Fibroblast of skin of left biceps (primary cell): ENCODE results near the gene NUDT14.

ENCODE experiments used
- DNase-seq, 2 experiments: peaks; one replicate each; pipeline ENCODE4 v3.0.0-alpha.2; 2013; ENCODE audit warnings: low read depth in 2 of 2

NUDT14 gene

GRCh38 chr14:105159344-105159743, 21.8 kb downstream of the NUDT14 start:
- DNase-seq, result no peak

GRCh38 chr14:105158794-105159193, 22.3 kb downstream of the NUDT14 start:
- no peak for DNase-seq

GRCh38 chr14:105157872-105158271, 23.2 kb downstream of the NUDT14 start:
- DNase-seq, result no peak

DNA sequence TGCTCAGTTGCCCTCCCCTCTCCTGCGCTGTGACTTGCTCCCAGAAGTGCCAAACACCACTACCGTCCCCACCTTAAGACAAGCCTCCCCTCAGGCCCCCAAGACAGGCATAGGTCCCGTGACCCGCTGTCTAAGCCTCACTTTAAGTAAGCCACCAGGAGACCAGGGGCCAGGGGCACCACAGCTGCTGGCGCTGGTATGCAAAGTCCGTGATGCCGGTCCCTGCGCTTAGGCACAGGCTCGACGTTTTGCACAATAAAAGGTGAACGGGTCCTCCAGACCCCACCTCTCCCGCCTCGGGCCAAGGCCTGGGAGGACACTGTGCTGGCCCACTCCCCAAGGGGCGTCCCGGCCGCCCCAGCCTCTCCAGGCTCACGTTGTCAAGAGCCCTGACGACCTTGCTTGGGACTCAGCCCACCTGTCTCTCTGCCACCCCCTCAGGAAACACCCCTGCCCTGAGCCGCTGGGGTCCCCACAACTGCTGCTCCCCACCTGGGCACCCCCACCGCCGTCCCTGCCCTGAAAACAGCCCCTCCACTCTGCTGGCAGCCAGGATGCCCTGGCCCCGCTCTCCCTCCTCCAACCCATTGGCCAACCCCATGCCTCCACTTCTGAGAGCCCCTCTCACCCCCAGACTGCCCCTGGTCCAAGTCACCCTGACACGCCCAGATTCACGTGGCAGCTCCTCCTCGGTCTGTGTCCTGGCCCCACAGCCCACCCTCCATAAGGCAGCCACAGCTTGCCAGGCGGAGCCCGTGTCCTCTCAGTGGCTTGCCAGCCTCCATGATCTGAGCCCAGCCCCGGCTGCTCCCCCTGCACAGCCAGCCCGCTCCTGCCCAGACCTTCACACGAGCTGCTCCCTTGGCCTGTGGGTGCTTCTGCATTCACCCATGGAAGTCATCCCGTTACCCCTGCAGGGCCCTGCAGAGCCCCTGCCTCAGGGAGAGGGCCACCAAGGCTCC, 24.4 kb downstream of the NUDT14 start:
- DNase-seq, result no peak

DNA sequence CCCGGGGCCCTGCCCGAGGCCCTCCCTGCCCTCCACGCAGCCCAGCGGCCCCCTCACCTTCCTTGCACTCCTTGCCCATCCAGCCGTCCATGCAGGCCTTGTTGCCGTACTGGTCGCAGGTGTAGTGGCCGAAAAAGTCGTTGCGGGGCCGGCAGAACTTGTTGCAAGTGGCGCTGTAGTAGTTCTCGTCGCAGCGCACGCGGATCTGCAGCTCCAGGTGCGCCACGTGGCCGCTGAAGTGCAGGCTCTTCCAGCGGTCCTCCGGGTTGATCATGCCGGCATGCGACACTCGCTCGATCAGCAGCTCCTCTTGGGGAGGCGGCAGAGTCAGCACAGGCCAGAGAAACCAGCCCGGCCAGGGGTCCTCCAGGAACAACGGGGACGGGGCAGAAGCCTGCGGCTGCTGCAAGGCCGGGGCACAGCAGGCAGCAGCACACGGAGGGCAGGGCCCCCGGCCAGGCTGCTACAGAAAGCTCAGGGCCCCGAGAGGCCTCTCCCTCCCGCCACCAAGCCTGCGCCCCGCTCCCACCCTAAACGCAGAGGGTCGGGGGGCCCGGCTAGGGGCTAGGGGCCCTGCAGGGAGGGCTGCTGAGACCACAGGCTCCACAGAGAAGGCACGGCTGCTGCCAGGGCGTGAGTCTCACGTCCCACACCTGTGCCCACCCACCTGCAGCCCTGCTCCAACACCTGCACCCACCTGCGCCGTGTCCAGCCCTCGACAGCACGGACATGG, 25.3 kb downstream of the NUDT14 start:
- no peak for DNase-seq

DNA sequence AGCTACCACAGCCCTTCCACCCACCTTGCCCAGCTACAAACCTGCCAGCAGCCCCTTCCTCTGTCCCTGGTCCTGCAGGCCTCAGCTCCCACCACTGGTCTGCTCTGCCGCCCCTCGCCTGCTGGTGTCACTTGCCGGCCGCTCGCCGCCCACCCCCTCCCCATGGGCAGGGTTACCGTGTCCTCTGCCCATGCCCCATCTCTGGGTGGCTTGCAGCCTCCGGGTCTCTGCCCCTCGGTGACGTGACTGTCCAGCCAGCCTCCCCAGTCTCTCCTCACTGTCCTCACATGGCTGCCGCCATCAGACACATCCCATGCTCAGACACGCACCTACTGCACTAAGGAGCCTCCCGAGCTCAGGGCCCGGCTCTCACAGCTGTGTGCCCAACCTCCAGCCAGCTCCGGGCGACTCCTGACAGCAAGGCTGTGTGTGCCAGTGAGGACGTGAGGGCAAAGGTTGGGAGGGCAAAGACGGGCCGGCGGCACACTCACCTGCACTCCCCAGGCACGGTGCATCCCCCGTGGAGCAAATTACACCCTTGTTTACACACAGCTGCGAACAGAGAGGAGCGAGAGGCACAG, 26.0 kb downstream of the NUDT14 start:
- DNase-seq, result no peak

DNA sequence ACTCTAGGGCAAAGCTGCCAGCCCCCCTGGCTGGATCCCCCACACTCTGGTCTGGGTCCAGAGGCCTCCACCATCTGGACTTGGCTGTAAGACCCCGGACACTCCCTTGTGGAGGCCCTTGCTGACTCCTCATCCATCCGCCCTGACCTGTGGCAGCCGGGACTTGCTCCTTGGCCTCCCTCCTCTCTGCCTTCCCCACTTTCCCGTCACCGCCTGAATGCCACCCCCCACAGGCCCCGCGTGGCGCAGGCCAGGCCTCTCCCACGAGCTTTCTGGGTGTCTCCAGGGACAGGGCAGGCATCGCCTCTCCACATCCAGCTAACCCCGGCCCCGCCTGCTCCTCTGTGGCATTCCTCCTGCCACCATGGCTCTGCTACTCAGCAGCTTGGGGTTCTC, 26.6 kb downstream of the NUDT14 start:
- no peak for DNase-seq

GRCh38 chr14:105153739-105154475, 27.2 kb downstream of the NUDT14 start:
- DNase-seq, result no peak

DNA sequence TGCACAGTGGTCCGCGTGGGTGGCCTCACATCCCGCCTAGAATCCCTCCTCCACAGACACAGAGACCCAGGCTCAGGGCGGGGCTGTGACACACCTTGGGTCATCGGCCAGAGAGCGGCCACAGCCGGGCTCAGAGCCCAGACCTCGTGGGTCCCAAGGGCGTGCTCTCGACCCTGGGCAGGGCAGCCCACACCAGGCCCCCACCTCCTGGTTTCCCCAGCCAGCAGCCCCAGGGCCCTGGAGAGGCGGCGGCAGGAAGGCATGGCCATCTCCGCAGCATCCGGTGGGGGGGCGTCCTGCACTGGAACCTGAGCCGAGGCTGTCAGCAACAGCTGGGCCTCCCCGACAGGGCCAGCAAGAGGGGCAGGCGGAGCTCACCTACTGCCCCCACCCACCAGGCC, 27.8 kb downstream of the NUDT14 start:
- no peak for DNase-seq

DNA sequence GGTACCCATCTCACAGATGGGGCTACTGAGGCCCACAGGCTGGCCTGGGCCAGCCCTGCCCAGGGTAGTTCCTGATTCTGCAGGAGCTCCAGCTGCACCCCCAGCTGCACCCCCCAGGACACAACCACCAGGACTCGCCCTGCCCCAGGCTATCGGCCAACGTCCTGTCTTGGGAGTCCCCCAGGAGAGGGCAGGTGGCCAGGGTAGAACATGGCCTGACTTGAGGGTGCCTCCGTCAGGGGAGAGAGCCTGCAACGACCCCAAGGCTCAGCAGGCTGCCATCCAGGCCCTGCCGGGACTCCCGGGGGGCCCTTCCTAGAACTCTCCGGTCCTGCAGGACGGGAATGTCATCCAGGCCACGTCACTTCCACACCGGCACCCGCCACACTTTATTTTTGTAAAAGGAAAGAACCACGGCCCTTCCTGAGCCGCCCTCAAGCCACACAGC, 28.3 kb downstream of the NUDT14 start:
- DNase-seq, result no peak

- DNase-seq, result no peak
Measured at GRCh38 chr14:105151838-105152793, 29.0 kb downstream of the NUDT14 start.

- DNase-seq, result no peak
Measured at GRCh38 chr14:105151084-105151837, 29.9 kb downstream of the NUDT14 start.

- no peak for DNase-seq
Measured at GRCh38 chr14:105150368-105151083, 30.6 kb downstream of the NUDT14 start.

DNA sequence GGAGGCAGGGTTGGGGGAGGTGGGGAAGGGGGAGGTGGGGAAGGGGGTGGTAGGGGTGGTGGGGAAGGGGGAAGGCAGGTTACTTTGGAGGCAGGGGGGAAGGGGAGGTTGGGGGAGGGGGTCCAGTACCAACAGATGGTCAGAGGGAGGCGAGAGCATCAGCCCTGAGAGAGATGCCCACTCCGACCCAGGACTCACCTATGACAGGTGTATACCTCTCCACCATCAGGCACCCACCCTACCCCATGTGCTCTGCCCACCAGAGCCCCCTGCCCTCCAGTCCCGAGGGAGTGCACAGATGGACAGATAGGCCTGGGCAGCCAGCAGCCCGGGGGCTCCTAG, 31.1 kb downstream of the NUDT14 start:
- no peak for DNase-seq

DNA sequence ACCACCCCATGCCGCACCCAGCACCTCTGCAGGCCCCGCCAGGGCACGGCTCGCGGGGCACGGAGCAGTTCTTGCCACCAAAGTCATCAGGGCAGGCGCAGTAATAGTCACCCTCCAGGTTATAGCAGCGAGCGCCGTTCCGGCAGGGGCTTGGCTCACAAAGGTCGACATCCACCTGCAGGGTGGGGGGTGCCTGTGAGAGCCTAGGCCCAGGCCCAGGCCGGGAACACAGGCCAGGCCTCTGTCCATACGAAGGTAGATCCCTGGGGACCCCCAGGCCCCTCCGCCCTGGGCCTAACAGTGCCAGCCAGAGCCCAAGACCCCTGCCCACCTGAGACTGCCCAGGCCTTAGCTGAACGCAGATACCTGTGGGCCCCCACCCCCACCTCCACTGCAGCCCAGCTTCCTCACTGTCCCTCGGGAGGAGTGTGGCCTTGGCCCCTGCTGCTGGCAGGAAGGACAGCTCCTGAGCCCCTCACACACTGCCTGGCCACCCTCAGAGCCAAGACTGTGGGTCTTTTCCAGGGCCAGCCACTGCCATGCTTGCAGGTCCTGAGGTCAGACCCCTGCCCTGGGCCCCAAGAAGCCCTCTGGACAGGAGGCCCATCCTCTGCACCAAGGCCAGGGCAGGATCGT, 31.8 kb downstream of the NUDT14 start:
- no peak for DNase-seq

DNA sequence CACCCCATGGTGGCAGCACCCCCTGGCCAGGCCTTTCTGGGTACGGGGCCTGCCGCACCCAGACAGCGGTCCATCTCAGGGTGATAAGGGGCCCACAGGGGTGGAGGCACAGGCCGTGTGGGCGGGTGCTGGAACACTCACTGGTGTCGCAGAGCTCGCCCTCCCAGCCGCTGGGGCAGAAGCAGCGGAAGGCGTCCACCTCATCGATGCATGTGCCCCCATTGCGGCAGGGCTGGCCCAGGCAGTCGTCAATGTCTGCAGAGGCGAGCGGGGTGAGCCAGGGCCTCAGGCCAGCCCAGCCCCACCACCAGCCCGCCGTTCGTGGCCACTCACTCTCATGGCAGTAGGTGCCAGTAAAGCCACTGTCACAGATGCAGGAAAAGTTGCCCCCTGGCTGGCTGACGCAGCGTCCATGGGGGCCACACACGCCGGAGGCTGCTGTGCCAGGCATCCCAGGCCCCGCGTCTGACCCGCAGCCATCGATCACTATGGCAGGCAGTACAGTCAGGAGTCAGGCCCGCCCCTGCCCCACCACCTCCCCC, 32.4 kb downstream of the NUDT14 start:
- DNase-seq, result no peak

- DNase-seq, result no peak
Measured at GRCh38 chr14:105147671-105148603, 33.2 kb downstream of the NUDT14 start.
